RPMI8226 (cell line): ENCODE measurements around the gene DCAF10.

Experiments
- DNase-seq: peaks from one replicate; pipeline ENCODE4 v3.0.0-alpha.2; 2015

DCAF10 gene

GRCh38 chr9:37910271-37910670 lies 109.7 kb downstream of the DCAF10 start:
- DNase-seq, result no peak

GRCh38 chr9:37911271-37911681 lies 110.7 kb downstream of the DCAF10 start:
- no peak for DNase-seq

GRCh38 chr9:37913480-37914153 lies 113.0 kb downstream of the DCAF10 start:
- DNase-seq, result peak; percentile 83

- no peak for DNase-seq
Observed at GRCh38 chr9:37914154-37914551, 113.6 kb downstream of the DCAF10 start.

GRCh38 chr9:37914701-37915358 lies 114.2 kb downstream of the DCAF10 start:
- no peak for DNase-seq

GRCh38 chr9:37915911-37916470 lies 115.4 kb downstream of the DCAF10 start:
- DNase-seq, result no peak

- DNase-seq, result no peak
Observed at GRCh38 chr9:37916471-37917312, 116.1 kb downstream of the DCAF10 start.
